Measurements from ENCODE around the gene RBM10.
A peak's percentile ranks its signal among the peaks of the same experiment; 100 is the strongest.

- TF ChIP-seq, protein P1, sequence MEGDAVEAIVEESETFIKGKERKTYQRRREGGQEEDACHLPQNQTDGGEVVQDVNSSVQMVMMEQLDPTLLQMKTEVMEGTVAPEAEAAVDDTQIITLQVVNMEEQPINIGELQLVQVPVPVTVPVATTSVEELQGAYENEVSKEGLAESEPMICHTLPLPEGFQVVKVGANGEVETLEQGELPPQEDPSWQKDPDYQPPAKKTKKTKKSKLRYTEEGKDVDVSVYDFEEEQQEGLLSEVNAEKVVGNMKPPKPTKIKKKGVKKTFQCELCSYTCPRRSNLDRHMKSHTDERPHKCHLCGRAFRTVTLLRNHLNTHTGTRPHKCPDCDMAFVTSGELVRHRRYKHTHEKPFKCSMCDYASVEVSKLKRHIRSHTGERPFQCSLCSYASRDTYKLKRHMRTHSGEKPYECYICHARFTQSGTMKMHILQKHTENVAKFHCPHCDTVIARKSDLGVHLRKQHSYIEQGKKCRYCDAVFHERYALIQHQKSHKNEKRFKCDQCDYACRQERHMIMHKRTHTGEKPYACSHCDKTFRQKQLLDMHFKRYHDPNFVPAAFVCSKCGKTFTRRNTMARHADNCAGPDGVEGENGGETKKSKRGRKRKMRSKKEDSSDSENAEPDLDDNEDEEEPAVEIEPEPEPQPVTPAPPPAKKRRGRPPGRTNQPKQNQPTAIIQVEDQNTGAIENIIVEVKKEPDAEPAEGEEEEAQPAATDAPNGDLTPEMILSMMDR (IDR thresholded peaks at IDR 0.05; ENCODE audit: extremely low read depth in 1 of 2, insufficient read depth in 1 of 2, low read depth in 1 of 2, low read length in 2 of 2) = no peak
- peak; percentile 56 for TF ChIP-seq POLR2A (IDR thresholded peaks at IDR 0.05; ENCODE audit: low read depth, low read length)
- no peak for TF ChIP-seq MAX (IDR thresholded peaks at IDR 0.05; ENCODE audit: insufficient read depth, insufficient read length)
Observed at GRCh38 chrX:47233333-47234113, 88.5 kb downstream of the RBM10 start.

All from endothelial cell of umbilical vein (primary cell).